Adipose tissue (tissue), 3 donors: Measurements from ENCODE around the gene GGCT. TPM values are rescaled to one million over a fixed set of nuclear protein-coding genes. Genes with fewer than 3 reads are reported as not detected.
"Not testable (repeated sequence)": the region's sequence is repeated elsewhere in the genome, so short reads cannot be mapped to it uniquely, and the experiment has no call there.

Experiments
- H3K27ac ChIP-seq: one replicate; pipeline ENCODE4 v1.5.1; 2013; ENCODE audit warnings: low read depth, low read length
- WGBS, 3 donors: extraction: QIAGEN DNeasy Blood & Tissue Kit; methylation state at CpG; one replicate each; pipeline ENCODE4 v1.1.7; 2013; 5-methylcytosine and 5-hydroxymethylcytosine counted together
- polyA plus RNA-seq, 3 donors: library from polyadenylated mRNA; stranded (reverse); fragments of 200-250 nt; gene quantifications; one replicate each; pipeline ENCODE4 v1.2.3, GENCODE V29; 2013
- donor health status: healthy with polysubstance abuse.
- donor health status: Bipolar disorder and iron deficiency.
- donor health status: healthy.

The GGCT gene
- 100 to 1,000 TPM in 2 of 3 donors, 10 to 100 TPM in 1; 33.3 to 242 (median 148) TPM for polyA plus RNA-seq

GRCh38 chr7:30504301-30505173, at the start of gene GGCT:
Gene GGCT, minus strand, starts transcription at chr7:30504829. Its CDS starts 120 bp downstream, at chr7:30504709.
- H3K27ac ChIP-seq = peak within 1 kb of the TSS; percentile 30
- WGBS, 3 donors = 0 to 1% (median 1%) methylated on average over 61 to 64 of the region's 64 CpGs

DNA sequence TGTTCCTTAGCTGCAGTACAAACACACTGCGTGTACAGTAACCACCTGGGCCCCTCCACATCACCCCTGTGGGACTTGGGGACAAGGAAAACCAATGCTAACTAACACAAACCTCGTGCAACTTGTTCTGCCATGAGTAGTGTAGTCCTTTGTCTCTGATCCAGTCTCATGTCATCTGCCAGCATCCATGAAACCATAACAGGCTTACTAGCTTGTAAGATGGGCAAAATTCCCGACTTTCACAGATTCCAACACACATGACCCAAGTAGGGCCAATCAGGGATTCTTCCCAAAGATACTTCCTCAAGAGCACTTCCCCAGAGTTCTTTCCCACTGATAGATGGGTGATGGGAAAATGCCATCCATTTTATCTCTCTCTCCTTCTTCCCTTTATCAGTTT, 48.9 kb upstream of the GGCT start:
- 87 to 92% (median 88%) methylated on average over 3 of the region's 3 CpGs for WGBS, 3 donors
- no peak overlapping the region for H3K27ac ChIP-seq

DNA sequence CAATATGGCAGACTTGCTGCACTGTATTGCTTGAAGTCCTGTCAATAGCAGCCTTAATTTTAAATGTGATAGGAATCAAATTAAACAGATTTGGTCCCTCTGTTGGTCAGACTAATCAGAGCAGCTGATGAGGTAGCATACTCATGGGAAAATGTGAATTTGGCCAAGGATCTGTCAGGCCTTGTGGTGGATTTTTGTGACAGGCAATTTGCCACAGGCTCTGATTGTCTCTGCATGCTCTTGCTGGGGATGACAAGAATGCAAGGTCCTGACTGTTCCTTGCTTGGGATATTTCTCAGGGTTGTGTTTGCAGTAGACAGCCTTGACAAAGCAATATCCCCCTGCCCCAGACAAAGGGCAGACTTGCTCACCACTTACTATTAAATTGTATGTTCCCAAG, 48.5 kb upstream of the GGCT start:
- no peak overlapping the region for H3K27ac ChIP-seq

DNA sequence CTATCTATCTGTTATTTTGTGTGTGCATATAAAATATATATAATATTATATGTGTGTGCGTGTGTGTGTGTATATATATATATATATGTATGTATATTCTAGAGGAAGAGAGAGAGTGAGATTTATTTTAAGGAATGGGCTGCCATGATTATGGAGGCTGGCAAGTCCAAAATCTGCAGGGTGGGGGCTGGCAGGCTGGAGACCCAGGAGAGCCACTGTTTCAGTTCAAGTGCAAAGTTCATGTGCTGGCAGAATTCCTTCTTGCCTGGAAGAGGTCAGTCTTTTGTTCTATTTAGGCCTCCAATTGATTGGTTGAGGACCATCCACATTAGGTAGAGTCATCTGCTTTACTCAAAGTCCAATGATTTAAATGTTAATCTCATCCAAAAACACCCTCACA, 47.7 kb upstream of the GGCT start:
- WGBS, 3 donors = 73 to 100% (median 83%) methylated on average over 1 of the region's 1 CpG

GRCh38 chr7:30549931-30550493, 45.4 kb upstream of the GGCT start:
- 75 to 88% (median 75%) methylated on average over 7 of the region's 7 CpGs for WGBS, 3 donors
- H3K27ac ChIP-seq = no peak overlapping the region

More for the DNA sequence above, 47.7 kb upstream of the GGCT start:
- no peak overlapping the region for H3K27ac ChIP-seq

GRCh38 chr7:30548845-30549244, 44.2 kb upstream of the GGCT start:
- WGBS, 3 donors = 17 to 30% (median 23%) methylated on average over 6 of the region's 6 CpGs
- H3K27ac ChIP-seq = no peak overlapping the region

DNA sequence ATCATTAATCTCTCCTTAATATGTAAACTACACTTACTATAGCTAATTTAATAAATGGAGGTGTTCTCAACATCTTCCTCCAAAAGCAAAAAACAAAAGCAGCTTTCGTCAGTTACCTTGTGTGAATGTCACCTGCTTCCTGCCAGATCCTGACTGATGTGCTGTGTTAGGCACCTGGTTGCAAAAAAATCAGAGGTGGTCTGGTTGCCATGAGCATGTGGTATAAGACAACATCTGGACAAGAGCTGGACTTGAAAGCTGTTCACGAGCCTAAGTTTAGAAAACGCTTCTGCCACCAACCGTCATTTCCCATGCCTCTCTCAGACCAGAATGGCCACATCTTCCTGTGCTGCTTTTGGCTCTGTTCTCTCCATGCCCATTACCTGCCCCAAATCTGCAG, 42.0 kb upstream of the GGCT start:
- H3K27ac ChIP-seq = no peak overlapping the region
- WGBS, 3 donors = 92 to 96% (median 95%) methylated on average over 4 of the region's 4 CpGs

- no peak overlapping the region for H3K27ac ChIP-seq
- 76 to 80% (median 79%) methylated on average over 5 of the region's 5 CpGs for WGBS, 3 donors
Observed at GRCh38 chr7:30545791-30546555, 41.3 kb upstream of the GGCT start.

DNA sequence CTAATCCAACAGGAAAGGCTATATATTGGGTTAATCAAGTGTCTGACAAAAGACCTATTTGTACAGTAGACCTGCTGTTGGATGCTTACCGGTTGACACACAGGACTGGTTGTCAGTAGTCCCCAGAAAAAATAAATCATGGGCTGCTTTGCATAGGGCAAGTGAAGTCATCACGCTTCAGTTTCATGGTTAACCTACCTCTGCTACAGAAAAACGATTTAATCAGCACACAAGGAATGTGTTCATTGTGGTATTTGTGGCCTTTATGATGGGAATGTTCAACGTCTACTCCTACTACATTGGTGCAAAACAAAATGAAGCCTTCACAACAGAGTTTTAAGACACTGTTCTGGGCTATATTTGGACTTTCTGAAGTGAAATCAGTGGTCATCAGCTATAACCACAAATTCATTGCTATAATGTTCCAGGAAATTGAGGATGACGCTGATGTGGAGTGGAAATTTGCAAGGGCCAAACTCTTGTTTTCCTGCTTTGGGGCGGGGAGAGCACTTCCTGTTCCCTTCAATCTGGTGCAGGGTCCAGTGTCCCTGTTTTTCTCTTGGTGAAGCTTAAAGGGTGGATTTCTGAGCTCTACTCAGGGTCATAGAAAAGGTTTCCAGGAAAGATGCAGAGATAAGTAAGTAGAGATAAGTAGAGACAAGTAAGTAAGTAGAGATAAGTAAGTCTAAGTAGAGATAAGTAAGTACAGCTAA, 39.3 kb upstream of the GGCT start:
- WGBS, 3 donors = 73 to 77% (median 74%) methylated on average over 6 of the region's 6 CpGs
- no peak overlapping the region for H3K27ac ChIP-seq

DNA sequence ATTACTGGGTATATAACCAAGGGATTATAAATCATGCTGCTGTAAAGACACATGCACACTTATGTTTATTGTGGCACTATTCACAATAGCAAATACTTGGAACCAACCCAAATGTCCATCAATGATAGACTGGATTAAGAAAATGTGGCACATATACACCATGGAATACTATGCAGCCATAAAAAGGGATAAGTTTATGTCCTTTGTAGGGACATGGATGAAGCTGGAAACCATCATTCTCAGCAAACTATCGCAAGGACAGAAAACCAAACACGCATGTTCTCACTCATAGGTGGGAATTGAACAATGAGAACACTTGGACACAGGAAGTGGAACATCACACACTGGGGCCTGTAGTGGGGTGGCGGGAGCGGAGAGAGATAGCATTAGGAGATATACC, 38.5 kb upstream of the GGCT start:
- H3K27ac ChIP-seq = not testable (repeated sequence)
- WGBS, 3 donors = 97 to 99% (median 99%) methylated on average over 4 of the region's 4 CpGs

DNA sequence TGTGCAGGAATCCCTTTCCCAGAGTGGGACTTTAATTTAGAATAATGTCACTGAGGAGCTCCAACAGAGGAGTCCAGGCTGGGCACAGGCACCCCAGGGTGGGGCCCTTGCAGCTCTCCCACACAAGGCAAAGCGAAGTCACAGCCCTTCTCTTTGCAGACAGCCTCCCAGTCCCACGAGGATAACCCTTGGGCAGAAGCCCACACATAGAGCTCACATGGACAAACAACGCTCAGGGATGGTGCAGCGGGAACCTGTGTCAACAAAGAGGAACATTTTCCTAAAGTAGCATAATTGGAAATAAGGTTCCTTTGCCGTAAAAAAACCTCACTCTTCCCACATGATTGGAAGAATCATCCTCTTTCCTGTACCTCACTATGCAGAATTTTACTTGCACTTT, 29.3 kb upstream of the GGCT start:
- H3K27ac ChIP-seq = no peak overlapping the region
- 71 to 81% (median 72%) methylated on average over 5 of the region's 5 CpGs for WGBS, 3 donors

DNA sequence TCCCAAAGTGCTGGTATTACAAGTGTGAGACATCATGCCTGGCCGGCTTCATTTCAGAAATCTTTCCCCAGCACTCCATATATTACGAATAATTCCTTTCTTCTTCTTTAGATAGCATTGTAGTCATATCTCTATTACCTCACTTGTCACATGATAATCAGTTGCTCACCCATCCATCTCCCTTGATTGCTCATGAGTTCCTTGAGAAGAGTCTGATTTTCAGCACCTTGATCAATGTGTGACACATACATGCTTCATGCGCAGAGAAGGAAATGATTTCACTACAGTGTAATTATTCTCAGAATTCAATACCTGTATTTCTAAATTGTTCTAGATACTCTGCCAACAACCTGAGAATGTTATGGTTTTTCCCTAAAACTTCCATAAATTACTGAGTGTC, 26.7 kb upstream of the GGCT start:
- 93 to 98% (median 95%) methylated on average over 3 of the region's 3 CpGs for WGBS, 3 donors

GRCh38 chr7:30530373-30530772, 25.7 kb upstream of the GGCT start:
- H3K27ac ChIP-seq = no peak overlapping the region
- WGBS, 3 donors = 93 to 100% (median 97%) methylated on average over 1 of the region's 1 CpG

More for the DNA sequence above, 26.7 kb upstream of the GGCT start:
- H3K27ac ChIP-seq = no peak overlapping the region

DNA sequence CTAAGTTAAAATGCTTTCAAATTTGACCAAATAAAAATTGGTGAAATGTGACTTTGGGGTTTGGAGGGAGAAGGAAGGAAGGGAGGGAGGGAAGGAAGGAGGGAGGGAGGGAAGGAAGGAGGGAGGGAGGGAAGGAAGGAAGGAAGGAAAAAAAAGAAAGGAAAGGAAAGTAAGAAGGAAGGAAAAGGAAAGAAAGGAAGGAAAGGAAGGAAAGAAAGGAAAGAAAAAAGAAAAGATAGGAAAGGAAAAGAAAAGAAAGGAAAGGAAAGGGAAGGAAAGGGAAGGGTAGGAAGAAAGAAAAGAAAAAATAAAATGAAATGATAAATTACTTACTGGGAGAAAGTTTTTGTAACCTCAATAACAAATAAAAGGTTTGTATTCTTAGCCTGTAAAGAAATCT, 24.1 kb upstream of the GGCT start:
- H3K27ac ChIP-seq = no peak overlapping the region

GRCh38 chr7:30527297-30527696, 22.7 kb upstream of the GGCT start:
- 79 to 88% (median 82%) methylated on average over 1 of the region's 1 CpG for WGBS, 3 donors
- not testable (repeated sequence) for H3K27ac ChIP-seq

GRCh38 chr7:30526163-30526562, 21.5 kb upstream of the GGCT start:
- no peak overlapping the region for H3K27ac ChIP-seq
- 93 to 95% (median 95%) methylated on average over 4 of the region's 4 CpGs for WGBS, 3 donors

DNA sequence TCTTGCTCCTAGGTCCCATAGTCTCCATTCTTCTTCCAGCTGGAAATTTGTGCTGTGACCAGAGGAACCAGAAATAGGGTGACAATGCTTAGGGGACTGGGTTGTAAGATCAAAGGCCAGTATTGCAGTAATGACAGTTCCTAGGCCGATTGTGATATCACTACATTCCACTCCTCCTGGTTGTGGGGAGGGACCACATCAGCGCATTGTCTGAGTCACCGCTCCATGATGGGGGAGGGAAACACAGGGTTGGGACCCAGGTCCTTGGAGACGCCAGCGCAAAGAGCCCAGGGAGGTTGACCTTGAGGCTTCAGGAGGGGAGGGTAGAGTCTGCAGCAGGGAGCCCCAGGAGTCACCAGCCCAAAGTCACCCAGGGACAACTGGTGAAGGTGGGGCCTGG, 20.8 kb upstream of the GGCT start:
- 69 to 94% (median 92%) methylated on average over 5 of the region's 5 CpGs for WGBS, 3 donors
- H3K27ac ChIP-seq = no peak overlapping the region

- 35 to 80% (median 66%) methylated on average over 2 of the region's 2 CpGs for WGBS, 3 donors
- H3K27ac ChIP-seq = no peak overlapping the region
Observed at GRCh38 chr7:30524545-30524944, 19.9 kb upstream of the GGCT start.

DNA sequence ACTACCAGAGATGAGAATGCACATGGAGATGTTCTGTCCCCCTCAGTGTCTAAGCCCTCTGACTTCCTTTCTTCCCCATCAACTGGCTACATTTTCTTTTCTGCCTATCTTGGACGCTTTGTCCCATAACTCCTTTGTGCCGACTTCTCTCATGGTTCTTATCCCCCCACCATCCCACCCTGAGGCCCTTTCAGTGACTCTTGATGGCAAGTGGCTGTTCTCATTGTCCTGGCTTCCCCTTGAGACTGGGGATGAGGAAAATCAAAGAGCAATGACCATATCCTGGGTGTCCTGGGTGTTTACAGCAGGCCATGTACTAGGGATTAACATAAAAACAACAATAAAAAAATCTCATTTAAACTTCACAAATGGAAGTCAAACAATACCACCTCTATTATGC, 18.8 kb upstream of the GGCT start:
- WGBS, 3 donors = 91 to 96% (median 94%) methylated on average over 2 of the region's 2 CpGs
- H3K27ac ChIP-seq = no peak overlapping the region
